Fibroblast of lung (primary cell): ENCODE data around the gene ENOX1.

Experiments used
- EZH2 ChIP-seq: IDR thresholded peaks from 2 replicates; pipeline ENCODE4 v1.5.1; 2012; ENCODE audit warnings: low read length, control low read depth, mild to moderate bottlenecking; ENCODE audit errors: missing control alignments
- TF ChIP-seq, protein P1 (sequence below), 2 donors: IDR thresholded peaks in 1 of 2; conservative IDR thresholded peaks in 1 of 2; 1 replicate in 1 of 2; 2 replicates in 1 of 2; pipeline ENCODE4 v1.5.1; 2011 to 2012; ENCODE audit warnings: low read length in 2 of 2, control low read depth in 1 of 2, inconsistent platforms in 1 of 2, low read depth in 1 of 2, mild to moderate bottlenecking in 1 of 2

DNA sequence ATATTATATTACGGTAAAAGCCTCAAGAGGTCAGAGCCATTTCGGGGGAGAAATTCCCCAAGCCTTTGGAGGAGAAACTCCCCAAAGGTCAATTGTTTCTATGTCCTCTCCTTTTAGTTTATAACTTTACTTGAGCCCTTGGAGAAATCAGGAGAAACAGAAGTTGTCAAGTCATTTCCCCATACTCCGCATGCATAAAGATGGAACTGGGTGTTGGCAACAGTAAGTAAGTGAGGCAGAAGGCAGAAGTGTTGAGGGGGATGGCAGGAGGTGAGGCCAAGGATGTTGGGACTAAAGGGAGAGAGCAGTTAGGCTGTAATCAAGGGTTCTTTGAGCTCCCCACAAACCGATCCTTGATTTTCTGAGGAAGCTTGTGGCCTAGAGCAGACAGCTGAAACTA, 307.9 kb downstream of the ENOX1 start:
- TF ChIP-seq, protein P1, sequence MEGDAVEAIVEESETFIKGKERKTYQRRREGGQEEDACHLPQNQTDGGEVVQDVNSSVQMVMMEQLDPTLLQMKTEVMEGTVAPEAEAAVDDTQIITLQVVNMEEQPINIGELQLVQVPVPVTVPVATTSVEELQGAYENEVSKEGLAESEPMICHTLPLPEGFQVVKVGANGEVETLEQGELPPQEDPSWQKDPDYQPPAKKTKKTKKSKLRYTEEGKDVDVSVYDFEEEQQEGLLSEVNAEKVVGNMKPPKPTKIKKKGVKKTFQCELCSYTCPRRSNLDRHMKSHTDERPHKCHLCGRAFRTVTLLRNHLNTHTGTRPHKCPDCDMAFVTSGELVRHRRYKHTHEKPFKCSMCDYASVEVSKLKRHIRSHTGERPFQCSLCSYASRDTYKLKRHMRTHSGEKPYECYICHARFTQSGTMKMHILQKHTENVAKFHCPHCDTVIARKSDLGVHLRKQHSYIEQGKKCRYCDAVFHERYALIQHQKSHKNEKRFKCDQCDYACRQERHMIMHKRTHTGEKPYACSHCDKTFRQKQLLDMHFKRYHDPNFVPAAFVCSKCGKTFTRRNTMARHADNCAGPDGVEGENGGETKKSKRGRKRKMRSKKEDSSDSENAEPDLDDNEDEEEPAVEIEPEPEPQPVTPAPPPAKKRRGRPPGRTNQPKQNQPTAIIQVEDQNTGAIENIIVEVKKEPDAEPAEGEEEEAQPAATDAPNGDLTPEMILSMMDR (conservative IDR thresholded peaks at IDR 0.05 in 1 of 2, IDR thresholded peaks at IDR 0.05 in 1 of 2; ENCODE audit: low read depth in 1 of 2, low read length in 2 of 2) = no peak
- no peak for TF ChIP-seq EZH2
